ENCODE data around the gene LMOD3. TPM values are rescaled to one million over a fixed set of nuclear protein-coding genes. Genes with fewer than 3 reads are reported as not detected.

The LMOD3 gene
- total RNA-seq, 2 donors from 2014 or later = not detected

GRCh38 chr3:69085833-69086722 lies 36.3 kb downstream of the LMOD3 start:
- Mint-ChIP-seq H3K9me3 (no peaks in the 10 kb centered on the region), H3K36me3 (peaks cover 30 to 45% of the 10 kb centered on the region in 2 donors)
- peak; percentile 34 to 38 for ATAC-seq

GRCh38 chr3:69085168-69085832 lies 37.1 kb downstream of the LMOD3 start:
- peaks cover 24 to 38% of the 10 kb centered on the region in 2 donors for H3K36me3 Mint-ChIP-seq
- no peaks in the 10 kb centered on the region for H3K9me3 Mint-ChIP-seq
- peak overlapping the region; percentile 92 to 99 for H3K27ac Mint-ChIP-seq
- no peak for ATAC-seq
- DNase-seq (ENCODE audit: low spot score in 2 of 2) = no peak

More at GRCh38 chr3:69085833-69086722, 36.3 kb downstream of the LMOD3 start:
- H3K27ac Mint-ChIP-seq = peak overlapping the region; percentile 92 to 99
- peak; percentile 75 to 76 for DNase-seq (ENCODE audit: low spot score in 2 of 2)

- no peaks in the 10 kb centered on the region for H3K9me3 Mint-ChIP-seq
- H3K36me3 Mint-ChIP-seq = peaks cover 25 to 32% of the 10 kb centered on the region in 2 donors
- peak; percentile 86 to 89 for DNase-seq (ENCODE audit: low spot score in 2 of 2)
These were observed 37.8 kb downstream of the LMOD3 start, which contains the start of gene ARL6IP5 for GRCh38 chr3:69084326-69085167. Gene ARL6IP5, plus strand, starts transcription at chr3:69084937. Its CDS starts 111 bp downstream, at chr3:69085048.

GRCh38 chr3:69082805-69083204 lies 39.6 kb downstream of the LMOD3 start:
- Mint-ChIP-seq H3K9me3 (no peaks in the 10 kb centered on the region), H3K36me3 (peaks cover 25 to 34% of the 10 kb centered on the region in 2 donors), H3K27ac (peak overlapping the region; percentile 99)
- DNase-seq (ENCODE audit: low spot score in 2 of 2) (peak; percentile 56 to 82), ATAC-seq (peak; percentile 72 to 73)

More at GRCh38 chr3:69084326-69085167, 37.8 kb downstream of the LMOD3 start, which contains the start of gene ARL6IP5:
- ATAC-seq = peak; percentile 47 to 68
- peak within 1 kb of the TSS; percentile 92 to 99 for H3K27ac Mint-ChIP-seq

- Mint-ChIP-seq H3K27ac (peak overlapping the region; percentile 99), H3K36me3 (peaks cover 25 to 38% of the 10 kb centered on the region in 2 donors), H3K9me3 (no peaks in the 10 kb centered on the region)
- ATAC-seq (no peak), DNase-seq (ENCODE audit: low spot score in 2 of 2) (no peak)
These were observed 40.0 kb downstream of the LMOD3 start for GRCh38 chr3:69082361-69082760.

- H3K9me3 Mint-ChIP-seq = no peaks in the 10 kb centered on the region
- ATAC-seq = no peak
- H3K36me3 Mint-ChIP-seq = peaks cover 25 to 40% of the 10 kb centered on the region in 2 donors
- peak overlapping the region; percentile 99 for H3K27ac Mint-ChIP-seq
- DNase-seq (ENCODE audit: low spot score in 2 of 2) = no peak
These were observed 40.7 kb downstream of the LMOD3 start for GRCh38 chr3:69081583-69082262.

- DNase-seq (ENCODE audit: low spot score in 2 of 2) (peak; percentile 82 to 86), ATAC-seq (peak; percentile 55 to 63)
- Mint-ChIP-seq H3K27ac (peak within 1 kb of the TSS; percentile 70 to 99), H3K36me3 (peaks cover 17 to 36% of the 10 kb centered on the region in 2 donors), H3K9me3 (no peaks in the 10 kb centered on the region)
These were observed 42.0 kb downstream of the LMOD3 start, which contains the start of gene UBA3 for GRCh38 chr3:69080233-69080920. Gene UBA3, minus strand, starts transcription at chr3:69080365. Its CDS starts 12 bp downstream, at chr3:69080353.

GRCh38 chr3:69079269-69080159 lies 42.9 kb downstream of the LMOD3 start:
- Mint-ChIP-seq H3K27ac (peak overlapping the region; percentile 70 to 99), H3K36me3 (peaks cover 9 to 31% of the 10 kb centered on the region in 2 donors), H3K9me3 (no peaks in the 10 kb centered on the region)
- DNase-seq (ENCODE audit: low spot score in 2 of 2) (no peak), ATAC-seq (no peak)

- Mint-ChIP-seq H3K36me3 (peaks cover 18 to 52% of the 10 kb centered on the region in 2 donors), H3K27ac (peak overlapping the region in 1 of 2 donors; percentile 2), H3K9me3 (no peaks in the 10 kb centered on the region)
- ATAC-seq (peak; percentile 13 to 38), DNase-seq (ENCODE audit: low spot score in 2 of 2) (no peak)
These were observed 49.5 kb downstream of the LMOD3 start for GRCh38 chr3:69072928-69073327.

GRCh38 chr3:69066121-69066520 lies 56.3 kb downstream of the LMOD3 start:
- peak in 1 of 2 donors; percentile 46 for ATAC-seq
- Mint-ChIP-seq H3K27ac (peak overlapping the region; percentile 63 to 71), H3K36me3 (peaks cover 12 to 26% of the 10 kb centered on the region in 2 donors), H3K9me3 (no peaks in the 10 kb centered on the region)
- no peak for DNase-seq (ENCODE audit: low spot score in 2 of 2)

- no peak for DNase-seq (ENCODE audit: low spot score in 2 of 2)
- Mint-ChIP-seq H3K36me3 (peaks cover 13 to 26% of the 10 kb centered on the region in 2 donors), H3K27ac (peak overlapping the region; percentile 63 to 71), H3K9me3 (no peaks in the 10 kb centered on the region)
- ATAC-seq = peak; percentile 86 to 89
These were observed 57.0 kb downstream of the LMOD3 start for GRCh38 chr3:69065318-69065964.

GRCh38 chr3:69063636-69064035 lies 58.8 kb downstream of the LMOD3 start:
- ATAC-seq (no peak), DNase-seq (ENCODE audit: low spot score in 2 of 2) (no peak)
- H3K27ac Mint-ChIP-seq = peak overlapping the region in 1 of 2 donors; percentile 11
- H3K9me3 Mint-ChIP-seq = peaks cover 4 to 8% of the 10 kb centered on the region in 2 donors
- peaks cover 26 to 40% of the 10 kb centered on the region in 2 donors for H3K36me3 Mint-ChIP-seq

GRCh38 chr3:69059688-69060087 lies 62.7 kb downstream of the LMOD3 start:
- peaks cover 4 to 8% of the 10 kb centered on the region in 2 donors for H3K9me3 Mint-ChIP-seq
- H3K27ac Mint-ChIP-seq = peak overlapping the region; percentile 65 to 87
- peaks cover 31 to 34% of the 10 kb centered on the region in 2 donors for H3K36me3 Mint-ChIP-seq
- DNase-seq (ENCODE audit: low spot score in 2 of 2) = no peak
- ATAC-seq = peak; percentile 87 to 90

GRCh38 chr3:69058947-69059224 lies 63.5 kb downstream of the LMOD3 start:
- H3K36me3 Mint-ChIP-seq = peaks cover 31 to 34% of the 10 kb centered on the region in 2 donors
- peak; percentile 6 to 20 for ATAC-seq
- H3K9me3 Mint-ChIP-seq = peaks cover 4 to 8% of the 10 kb centered on the region in 2 donors
- peak overlapping the region; percentile 65 to 87 for H3K27ac Mint-ChIP-seq
- DNase-seq (ENCODE audit: low spot score in 2 of 2) = no peak

Measured in activated naive CD4-positive, alpha-beta T cell treated with anti-CD3 and anti-CD28 coated beads, Interleukin-2, amount 50 U/mL, for 72 hours (primary cell).